Parathyroid adenoma (tissue), 2 donors: ENCODE measurements around the gene MRTFB.
"Not testable (repeated sequence)": the region's sequence is repeated elsewhere in the genome, so short reads cannot be mapped to it uniquely, and the experiment has no call there.

ENCODE experiments used
- H2AFZ ChIP-seq: fragments of 300-600 bp; sonication (generic); one replicate; pipeline ENCODE4 v1.7.0; 2017; ENCODE audit warnings: antibody characterized with exemption, mild to moderate bottlenecking
- H3K27ac ChIP-seq: fragments of 300-600 bp; sonication (generic); one replicate; pipeline ENCODE4 v1.7.0; 2017
- H3K27me3 ChIP-seq: fragments of 300-600 bp; sonication (generic); one replicate; pipeline ENCODE4 v1.7.0; 2017; ENCODE audit warnings: low read length; ENCODE audit not compliant: control insufficient read depth, insufficient read depth
- H3K36me3 ChIP-seq: fragments of 300-600 bp; sonication (generic); one replicate; pipeline ENCODE4 v1.7.0; 2017; ENCODE audit warnings: low read length; ENCODE audit not compliant: control insufficient read depth, insufficient read depth
- H3K4me1 ChIP-seq: fragments of 300-600 bp; sonication (generic); one replicate; pipeline ENCODE4 v1.7.0; 2017; ENCODE audit warnings: control low read depth
- H3K4me2 ChIP-seq: fragments of 300-600 bp; sonication (generic); one replicate; pipeline ENCODE4 v1.7.0; 2017; ENCODE audit warnings: low read length
- H3K4me3 ChIP-seq: fragments of 300-600 bp; sonication (generic); one replicate; pipeline ENCODE4 v1.7.0; 2017; ENCODE audit warnings: low read depth, low read length
- H3K79me2 ChIP-seq: fragments of 300-600 bp; sonication (generic); one replicate; pipeline ENCODE4 v1.7.0; 2017; ENCODE audit warnings: control low read depth
- H3K9ac ChIP-seq: fragments of 300-600 bp; sonication (generic); one replicate; pipeline ENCODE4 v1.7.0; 2017; ENCODE audit warnings: mild to moderate bottlenecking
- H3K9me3 ChIP-seq: fragments of 300-600 bp; sonication (generic); one replicate; pipeline ENCODE4 v1.7.0; 2017; ENCODE audit warnings: low read length; ENCODE audit not compliant: control insufficient read depth
- CTCF ChIP-seq: fragments of 300-600 bp; sonication (generic); IDR thresholded peaks from one replicate; pipeline ENCODE4 v1.7.0; 2017; ENCODE audit warnings: antibody characterized with exemption, mild to moderate bottlenecking
- donor health status: primary hyperparathyroidism.

The MRTFB gene

GRCh38 chr16:14181371-14182050 is 110.4 kb downstream of the MRTFB start:
- no peaks in the 10 kb centered on the region for H3K36me3 ChIP-seq
- H3K4me1 ChIP-seq: no peaks in the 10 kb centered on the region

GRCh38 chr16:14182999-14183398 is 111.9 kb downstream of the MRTFB start:
- Histone ChIP-seq H3K36me3 (no peaks in the 10 kb centered on the region), H3K79me2 (peaks cover 17% of the 10 kb centered on the region), H3K27me3 (no peaks in the 10 kb centered on the region), H3K9me3 (no peaks in the 10 kb centered on the region), H3K9ac (no peak overlapping the region), H3K4me2 (no peak overlapping the region), H3K27ac (no peak overlapping the region), H2AFZ (no peak overlapping the region), H3K4me3 (no peak overlapping the region), H3K4me1 (no peaks in the 10 kb centered on the region)
- no peak for TF ChIP-seq CTCF

More at GRCh38 chr16:14181371-14182050, 110.4 kb downstream of the MRTFB start:
- Histone ChIP-seq H3K79me2 (peaks cover 20% of the 10 kb centered on the region), H2AFZ (no peak overlapping the region), H3K9me3 (no peaks in the 10 kb centered on the region), H3K4me2 (no peak overlapping the region), H3K27ac (no peak overlapping the region), H3K27me3 (no peaks in the 10 kb centered on the region), H3K4me3 (no peak overlapping the region), H3K9ac (no peak overlapping the region)
- no peak for TF ChIP-seq CTCF

- peaks cover 17% of the 10 kb centered on the region for H3K79me2 ChIP-seq
- not testable (repeated sequence) for H2AFZ ChIP-seq, H3K4me3 ChIP-seq, H3K36me3 ChIP-seq, H3K4me1 ChIP-seq, H3K9ac ChIP-seq, H3K27ac ChIP-seq, H3K9me3 ChIP-seq, H3K4me2 ChIP-seq, H3K27me3 ChIP-seq
Measured at GRCh38 chr16:14183962-14184361, 112.8 kb downstream of the MRTFB start.

- H3K36me3 ChIP-seq: no peaks in the 10 kb centered on the region
- no peaks in the 10 kb centered on the region for H3K27me3 ChIP-seq
- H3K27ac ChIP-seq: peak overlapping the region; percentile 31
- no peak overlapping the region for H3K9ac ChIP-seq
- TF ChIP-seq CTCF: peak; percentile 40
- peaks cover 15% of the 10 kb centered on the region for H3K79me2 ChIP-seq
- H3K4me2 ChIP-seq: peak overlapping the region; percentile 4
- no peaks in the 10 kb centered on the region for H3K4me1 ChIP-seq
- no peak overlapping the region for H2AFZ ChIP-seq
- peak overlapping the region; percentile 33 for H3K4me3 ChIP-seq
- H3K9me3 ChIP-seq: no peaks in the 10 kb centered on the region
Measured at GRCh38 chr16:14186007-14186794, 115.1 kb downstream of the MRTFB start.

GRCh38 chr16:14186795-14187221 is 115.7 kb downstream of the MRTFB start:
- no peak overlapping the region for H3K9ac ChIP-seq
- H3K4me1 ChIP-seq: no peaks in the 10 kb centered on the region
- peak overlapping the region; percentile 33 for H3K4me3 ChIP-seq
- H3K36me3 ChIP-seq: no peaks in the 10 kb centered on the region
- H3K4me2 ChIP-seq: no peak overlapping the region
- no peak for TF ChIP-seq CTCF
- H3K9me3 ChIP-seq: no peaks in the 10 kb centered on the region
- H3K27me3 ChIP-seq: no peaks in the 10 kb centered on the region
- peak overlapping the region; percentile 31 for H3K27ac ChIP-seq
- no peak overlapping the region for H2AFZ ChIP-seq
- H3K79me2 ChIP-seq: peaks cover 17% of the 10 kb centered on the region
